Ascending aorta (tissue), 2 donors: ENCODE data around the gene CYSLTR2. TPM values are rescaled to one million over a fixed set of nuclear protein-coding genes. Genes with fewer than 3 reads are reported as not detected.
"Not testable (repeated sequence)": the region's sequence is repeated elsewhere in the genome, so short reads cannot be mapped to it uniquely, and the experiment has no call there.

Experiments used
- DNase-seq, 2 donors: peaks; one replicate each; pipeline ENCODE4 v3.0.0-alpha.2; 2019; ENCODE audit warnings: low spot score in 2 of 2
- H3K27ac ChIP-seq, 2 donors: fragments of 200-600 bp; sonication (generic); one replicate each; pipeline ENCODE4 v1.5.1; 2016 to 2017; ENCODE audit warnings: mild to moderate bottlenecking in 1 of 2
- H3K27me3 ChIP-seq: fragments of 200-600 bp; sonication (generic); one replicate; pipeline ENCODE4 v1.5.1; 2017
- H3K36me3 ChIP-seq, 2 donors: fragments of 200-600 bp; sonication (generic); one replicate each; pipeline ENCODE4 v1.5.1; 2016
- H3K4me1 ChIP-seq, 2 donors: fragments of 200-600 bp; sonication (generic); one replicate each; pipeline ENCODE4 v1.5.1; 2016 to 2017; ENCODE audit warnings: mild to moderate bottlenecking in 1 of 2
- H3K4me3 ChIP-seq, 2 donors: fragments of 200-600 bp; sonication (generic); one replicate each; pipeline ENCODE4 v1.5.1; 2016 to 2017; ENCODE audit warnings: mild to moderate bottlenecking in 1 of 2
- H3K9me3 ChIP-seq, 2 donors: fragments of 200-600 bp; sonication (generic); one replicate each; pipeline ENCODE4 v1.5.1; 2016
- CTCF ChIP-seq, 3 experiments: fragments of 200-600 bp in 2 of 3; fragments of 450-650 bp in 1 of 3; sonication (generic) in 2 of 3; IDR thresholded peaks; one replicate each; pipeline ENCODE4 v1.5.1; 2016 to 2019; ENCODE audit warnings: antibody characterized with exemption in 3 of 3, mild to moderate bottlenecking in 1 of 3, moderate library complexity in 1 of 3
- intact Hi-C: fragments of 100-400 bp; cut with DNase I; formaldehyde crosslinking; loops from one replicate; pipeline ENCODE4 v1.15.1; 2023
- total RNA-seq: library from RNA; depleted of rRNA; stranded (reverse); fragments of >200 nt; gene quantifications from one replicate; pipeline ENCODE4 v1.1.0, GENCODE V29; 2016

CYSLTR2 gene
- total RNA-seq, 1 donor from 2014 or later: 1.2 TPM

GRCh38 chr13:48687249-48687648 is 33.5 kb downstream of the CYSLTR2 start:
- DNase-seq: no peak
- no peak overlapping the region for H3K4me3 ChIP-seq
- TF ChIP-seq CTCF (IDR thresholded peaks at IDR 0.05): no peak

GRCh38 chr13:48693998-48694397 is 40.3 kb downstream of the CYSLTR2 start:
- intact Hi-C loops: no loop called here

More at GRCh38 chr13:48687249-48687648, 33.5 kb downstream of the CYSLTR2 start:
- intact Hi-C loops: no loop called here
- H3K4me1 ChIP-seq: no peaks in the 10 kb centered on the region
- no peak overlapping the region for H3K27ac ChIP-seq
- no peaks in the 10 kb centered on the region for H3K9me3 ChIP-seq
- H3K36me3 ChIP-seq: no peaks in the 10 kb centered on the region
- no peaks in the 10 kb centered on the region for H3K27me3 ChIP-seq

GRCh38 chr13:48695776-48696175 is 42.0 kb downstream of the CYSLTR2 start:
- intact Hi-C loops: no loop called here
- no peak overlapping the region for H3K4me3 ChIP-seq
- no peak for TF ChIP-seq CTCF (IDR thresholded peaks at IDR 0.05)
- H3K36me3 ChIP-seq: no peaks in the 10 kb centered on the region
- no peak for DNase-seq
- H3K4me1 ChIP-seq: no peaks in the 10 kb centered on the region
- no peaks in the 10 kb centered on the region for H3K9me3 ChIP-seq
- H3K27ac ChIP-seq: no peak overlapping the region
- H3K27me3 ChIP-seq: no peaks in the 10 kb centered on the region

More at GRCh38 chr13:48693998-48694397, 40.3 kb downstream of the CYSLTR2 start:
- DNase-seq: no peak
- Histone ChIP-seq H3K4me3 (no peak overlapping the region), H3K27me3 (no peaks in the 10 kb centered on the region), H3K9me3 (no peaks in the 10 kb centered on the region), H3K36me3 (no peaks in the 10 kb centered on the region), H3K4me1 (no peaks in the 10 kb centered on the region), H3K27ac (no peak overlapping the region)
- no peak for TF ChIP-seq CTCF (IDR thresholded peaks at IDR 0.05)

GRCh38 chr13:48696676-48697075 is 42.9 kb downstream of the CYSLTR2 start:
- H3K36me3 ChIP-seq, DNase-seq: not testable (repeated sequence)

GRCh38 chr13:48707405-48707804 is 53.7 kb downstream of the CYSLTR2 start:
- no peak overlapping the region for H3K27ac ChIP-seq
- no peak for TF ChIP-seq CTCF (IDR thresholded peaks at IDR 0.05)
- H3K9me3 ChIP-seq: peaks cover 0 to 4% of the 10 kb centered on the region in 2 donors
- no peak for DNase-seq
- no peaks in the 10 kb centered on the region for H3K36me3 ChIP-seq
- intact Hi-C loops: no loop called here
- no peaks in the 10 kb centered on the region for H3K27me3 ChIP-seq
- no peak overlapping the region for H3K4me3 ChIP-seq
- H3K4me1 ChIP-seq: no peaks in the 10 kb centered on the region

More at GRCh38 chr13:48696676-48697075, 42.9 kb downstream of the CYSLTR2 start:
- H3K4me3 ChIP-seq, H3K9me3 ChIP-seq, H3K27ac ChIP-seq, H3K27me3 ChIP-seq, H3K4me1 ChIP-seq, intact Hi-C loops: not testable (repeated sequence)

- intact Hi-C loops: no loop called here
- H3K9me3 ChIP-seq: peaks cover 0 to 4% of the 10 kb centered on the region in 2 donors
- no peaks in the 10 kb centered on the region for H3K4me1 ChIP-seq
- no peak overlapping the region for H3K27ac ChIP-seq
- DNase-seq: no peak
- TF ChIP-seq CTCF (IDR thresholded peaks at IDR 0.05): no peak
- no peaks in the 10 kb centered on the region for H3K36me3 ChIP-seq
- no peaks in the 10 kb centered on the region for H3K27me3 ChIP-seq
- no peak overlapping the region for H3K4me3 ChIP-seq
These were observed 55.0 kb downstream of the CYSLTR2 start for GRCh38 chr13:48708764-48709163.
